Uterus (tissue), 4 donors: ENCODE measurements around the gene PRLH. TPM values are rescaled to one million over a fixed set of nuclear protein-coding genes. Genes with fewer than 3 reads are reported as not detected.

ENCODE experiments used
- DNase-seq, 2 donors: peaks; one replicate each; pipeline ENCODE4 v3.0.0-alpha.2; 2019 to 2020
- H3K27ac ChIP-seq, 2 donors: fragments of 200-600 bp; sonication (generic); 1 replicate in 1 of 2; 2 replicates in 1 of 2; pipeline ENCODE4 v1.5.1; 2016 to 2018
- H3K27me3 ChIP-seq, 2 donors: fragments of 200-600 bp; sonication (generic); one replicate each; pipeline ENCODE4 v1.5.1; 2018 to 2019; ENCODE audit warnings: control low read depth in 1 of 2
- H3K36me3 ChIP-seq, 2 donors: fragments of 200-600 bp; sonication (generic); one replicate each; pipeline ENCODE4 v1.5.1; 2019; ENCODE audit warnings: control low read depth in 1 of 2
- H3K4me1 ChIP-seq, 2 donors: fragments of 200-600 bp; sonication (generic); one replicate each; pipeline ENCODE4 v1.5.1; 2018 to 2019; ENCODE audit warnings: control low read depth in 1 of 2
- H3K4me3 ChIP-seq, 2 donors: fragments of 200-600 bp; sonication (generic); 1 replicate in 1 of 2; 2 replicates in 1 of 2; pipeline ENCODE4 v1.5.1; 2018 to 2019; ENCODE audit warnings: mild to moderate bottlenecking in 1 of 2
- H3K9me3 ChIP-seq, 2 donors: fragments of 200-600 bp; sonication (generic); one replicate each; pipeline ENCODE4 v1.5.1; 2019; ENCODE audit warnings: control low read depth in 1 of 2
- POLR2A ChIP-seq, 2 donors: fragments of 450-650 bp; IDR thresholded peaks; one replicate each; pipeline ENCODE4 v1.6.1; 2016; ENCODE audit warnings: antibody characterized with exemption in 2 of 2, mild to moderate bottlenecking in 1 of 2, moderate library complexity in 1 of 2
- intact Hi-C: fragments of 100-400 bp; cut with DNase I; formaldehyde crosslinking; loops from one replicate; pipeline ENCODE4 v1.15.1; 2023; ENCODE audit warnings: low total_unique reads
- total RNA-seq, 4 donors: library from RNA; depleted of rRNA in 3 of 4; stranded (reverse); fragments of >200 nt in 3 of 4; gene quantifications; one replicate each; pipeline versions ENCODE4 v1.1.0 to v1.2.4, GENCODE V29; 2014 to 2023
- TF ChIP-seq, protein P1 (sequence below), 4 experiments: fragments of 200-600 bp in 2 of 4; fragments of 450-650 bp in 2 of 4; sonication (generic) in 2 of 4; IDR thresholded peaks; one replicate each; pipeline ENCODE4 v1.5.1; 2016 to 2019; ENCODE audit warnings: antibody characterized with exemption in 4 of 4, mild to moderate bottlenecking in 2 of 4, moderate library complexity in 1 of 4
- donor health status: DM: yes; HTN: yes; CAD: no.

PRLH gene
- total RNA-seq, 4 donors from 2014 or later: not detected

DNA sequence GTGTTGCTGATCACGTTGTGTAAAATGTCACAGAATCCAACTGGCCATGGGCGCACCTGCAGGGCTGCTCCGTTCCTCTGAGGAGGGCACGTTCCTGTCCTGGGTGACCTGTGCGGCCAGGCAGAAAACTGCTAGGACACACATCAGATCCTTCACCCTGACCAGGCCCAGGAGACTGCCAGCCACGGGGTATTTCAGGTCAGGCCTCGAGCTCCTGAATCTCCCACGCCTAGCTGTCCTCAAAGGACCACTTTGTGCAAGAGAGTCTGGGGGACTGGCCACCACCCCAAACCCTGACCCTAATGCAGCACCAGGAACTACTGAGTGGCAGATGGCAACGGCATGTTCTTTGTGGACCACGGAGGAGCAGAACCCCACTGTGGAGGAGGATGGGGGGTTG, 11.1 kb downstream of the PRLH start:
- Histone ChIP-seq H3K4me1 (peaks cover 0 to 8% of the 10 kb centered on the region in 2 donors), H3K4me3 (no peak overlapping the region), H3K27me3 (no peaks in the 10 kb centered on the region), H3K27ac (no peak overlapping the region), H3K36me3 (no peaks in the 10 kb centered on the region), H3K9me3 (no peaks in the 10 kb centered on the region)
- TF ChIP-seq POLR2A (IDR thresholded peaks at IDR 0.05): no peak
- TF ChIP-seq, protein P1, sequence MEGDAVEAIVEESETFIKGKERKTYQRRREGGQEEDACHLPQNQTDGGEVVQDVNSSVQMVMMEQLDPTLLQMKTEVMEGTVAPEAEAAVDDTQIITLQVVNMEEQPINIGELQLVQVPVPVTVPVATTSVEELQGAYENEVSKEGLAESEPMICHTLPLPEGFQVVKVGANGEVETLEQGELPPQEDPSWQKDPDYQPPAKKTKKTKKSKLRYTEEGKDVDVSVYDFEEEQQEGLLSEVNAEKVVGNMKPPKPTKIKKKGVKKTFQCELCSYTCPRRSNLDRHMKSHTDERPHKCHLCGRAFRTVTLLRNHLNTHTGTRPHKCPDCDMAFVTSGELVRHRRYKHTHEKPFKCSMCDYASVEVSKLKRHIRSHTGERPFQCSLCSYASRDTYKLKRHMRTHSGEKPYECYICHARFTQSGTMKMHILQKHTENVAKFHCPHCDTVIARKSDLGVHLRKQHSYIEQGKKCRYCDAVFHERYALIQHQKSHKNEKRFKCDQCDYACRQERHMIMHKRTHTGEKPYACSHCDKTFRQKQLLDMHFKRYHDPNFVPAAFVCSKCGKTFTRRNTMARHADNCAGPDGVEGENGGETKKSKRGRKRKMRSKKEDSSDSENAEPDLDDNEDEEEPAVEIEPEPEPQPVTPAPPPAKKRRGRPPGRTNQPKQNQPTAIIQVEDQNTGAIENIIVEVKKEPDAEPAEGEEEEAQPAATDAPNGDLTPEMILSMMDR (IDR thresholded peaks at IDR 0.05): no peak
- DNase-seq: no peak
- intact Hi-C loops: loop anchor here (10.0 kb wide), 1 partner anchor 453 kb away; no protein-coding TSS in a partner anchor

DNA sequence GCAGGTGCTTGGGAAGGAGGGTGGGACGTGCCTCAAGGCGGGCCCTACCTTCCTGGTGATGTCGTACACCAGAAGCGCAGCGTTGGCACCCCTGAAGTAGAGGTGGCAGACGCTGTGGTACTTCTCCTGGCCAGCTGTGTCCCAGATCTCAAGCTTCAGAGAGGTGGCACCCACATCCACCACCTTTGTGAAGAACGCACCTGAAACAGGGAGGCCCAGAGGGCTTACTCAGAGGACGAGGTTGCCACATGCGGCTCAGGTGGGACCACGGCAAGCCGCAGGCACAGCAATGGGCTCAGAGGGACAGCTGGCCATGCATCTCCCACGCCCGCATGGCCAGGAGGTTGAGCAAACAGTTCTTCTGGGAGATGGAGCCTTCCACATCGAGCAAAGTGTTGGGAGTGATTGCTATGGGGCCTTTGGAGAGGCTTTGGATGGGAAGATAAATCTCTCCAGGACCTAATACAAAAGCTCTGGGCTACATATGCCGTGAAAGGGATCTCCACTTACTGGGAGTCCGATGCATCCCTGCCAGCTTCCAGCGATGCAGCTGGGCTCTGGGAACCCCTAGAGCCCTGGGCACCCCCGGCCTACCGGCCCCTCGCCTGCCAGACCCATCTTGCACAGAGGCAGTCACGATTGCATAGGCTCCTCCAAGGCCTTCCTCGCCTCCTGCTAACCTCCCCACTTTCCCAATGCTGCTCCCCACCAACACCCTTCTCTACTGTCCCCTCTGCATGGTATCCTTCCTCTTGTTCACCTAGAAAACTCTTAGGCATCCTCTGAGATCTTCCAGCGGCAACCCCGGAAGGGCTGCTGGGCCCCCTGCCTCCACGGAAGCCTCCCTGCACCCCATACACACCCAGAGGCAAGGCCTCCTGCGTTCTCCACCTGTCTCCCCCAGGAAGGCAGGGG, 11.8 kb downstream of the PRLH start:
- Histone ChIP-seq H3K27me3 (no peaks in the 10 kb centered on the region), H3K27ac (no peak overlapping the region), H3K36me3 (no peaks in the 10 kb centered on the region), H3K4me3 (no peak overlapping the region), H3K9me3 (no peaks in the 10 kb centered on the region), H3K4me1 (peaks cover 0 to 8% of the 10 kb centered on the region in 2 donors)
- TF ChIP-seq, protein P1 (IDR thresholded peaks at IDR 0.05): no peak
- no peak for TF ChIP-seq POLR2A (IDR thresholded peaks at IDR 0.05)
- no peak for DNase-seq
- intact Hi-C loops: loop anchor here (10.0 kb wide), 1 partner anchor 453 kb away; no protein-coding TSS in a partner anchor

DNA sequence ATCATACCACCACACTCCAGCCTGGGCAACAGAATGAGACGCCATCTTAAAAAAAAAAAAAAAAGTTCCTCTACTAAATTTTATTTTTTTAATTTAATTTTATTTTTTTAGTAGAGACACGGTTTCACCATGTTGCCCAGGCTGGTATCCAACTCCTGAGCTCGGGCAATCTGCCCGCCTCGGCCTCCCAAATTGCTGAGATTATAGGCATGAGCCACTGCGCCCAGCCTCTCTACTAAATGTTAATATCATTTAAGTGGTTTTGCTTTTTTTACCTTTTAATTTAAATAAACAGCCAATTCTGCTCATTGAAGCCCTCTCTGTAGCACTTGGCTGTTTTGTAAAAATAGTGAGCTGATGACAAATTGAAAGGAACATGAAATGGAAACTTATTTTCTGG, 15.0 kb downstream of the PRLH start:
- DNase-seq: no peak
- no peak for TF ChIP-seq POLR2A (IDR thresholded peaks at IDR 0.05)
- TF ChIP-seq, protein P1 (IDR thresholded peaks at IDR 0.05): no peak
- Histone ChIP-seq H3K4me1 (no peaks in the 10 kb centered on the region), H3K4me3 (no peak overlapping the region), H3K27ac (peak overlapping the region in 1 of 2 donors; percentile 66), H3K27me3 (no peaks in the 10 kb centered on the region), H3K36me3 (no peaks in the 10 kb centered on the region), H3K9me3 (no peaks in the 10 kb centered on the region)
- intact Hi-C loops: no loop called here

DNA sequence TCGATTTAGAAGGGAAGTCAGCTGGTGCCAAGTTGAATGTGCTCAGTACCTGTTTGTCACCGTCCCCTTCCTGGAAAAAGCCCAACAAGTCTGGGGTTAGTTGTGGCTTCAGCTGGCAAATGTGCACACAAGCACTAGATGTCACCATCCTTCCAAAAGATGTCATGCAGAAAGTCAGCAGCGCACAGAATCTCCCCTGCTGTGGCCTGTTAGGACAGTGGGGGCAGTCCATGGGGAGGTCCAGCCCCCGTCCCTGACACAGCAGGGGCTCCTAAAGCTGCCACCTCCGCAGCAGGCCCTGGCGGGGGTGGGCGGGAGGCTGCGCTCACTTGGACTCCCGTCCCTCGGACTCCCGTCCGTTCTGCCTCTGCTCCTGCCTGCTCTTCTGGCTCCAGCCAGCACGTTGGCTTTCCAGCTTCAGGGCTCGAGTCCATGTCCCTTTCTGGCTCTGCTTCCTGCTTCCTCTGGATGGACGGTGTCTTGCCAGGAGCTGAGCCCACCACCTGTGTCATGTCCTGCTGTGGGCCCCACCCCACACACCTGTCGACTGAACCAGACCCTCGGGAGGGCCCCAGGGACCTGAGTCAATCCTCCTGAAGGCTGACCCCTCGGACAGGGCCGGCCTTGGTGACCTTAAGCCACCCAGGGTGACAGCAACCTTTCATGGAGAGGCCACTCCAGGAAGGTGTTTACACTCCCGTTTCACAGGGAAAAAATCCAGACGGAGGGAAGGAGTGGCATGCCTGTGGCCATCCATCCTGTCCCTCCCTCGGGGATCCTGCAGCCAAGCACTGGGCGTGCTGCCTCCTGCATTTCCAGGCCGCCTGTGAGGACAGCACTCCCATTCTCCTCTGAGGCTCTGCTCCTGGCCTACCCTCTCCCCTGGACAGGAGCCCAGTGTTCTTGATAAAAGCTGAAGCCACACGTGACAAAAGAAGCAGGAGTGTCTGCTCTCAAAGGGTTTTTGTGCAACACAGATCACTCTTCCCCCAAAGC, 15.7 kb downstream of the PRLH start:
- H3K9me3 ChIP-seq: no peaks in the 10 kb centered on the region
- peak overlapping the region; percentile 66 to 76 for H3K27ac ChIP-seq
- intact Hi-C loops: loop anchor here (2.0 kb wide), 1 partner anchor 163 kb away; no protein-coding TSS in a partner anchor
- no peaks in the 10 kb centered on the region for H3K4me1 ChIP-seq
- H3K36me3 ChIP-seq: no peaks in the 10 kb centered on the region
- TF ChIP-seq, protein P1 (IDR thresholded peaks at IDR 0.05): peak; percentile 45 to 68 (median 54)
- TF ChIP-seq POLR2A (IDR thresholded peaks at IDR 0.05): no peak
- peak; percentile 75 to 81 for DNase-seq
- H3K27me3 ChIP-seq: no peaks in the 10 kb centered on the region
- H3K4me3 ChIP-seq: no peak overlapping the region
